Suprapubic skin (tissue), 3 donors: Measurements from ENCODE around the gene FRMD7.

ENCODE experiments used
- POLR2A ChIP-seq, 2 donors: fragments of 450-650 bp; IDR thresholded peaks; one replicate each; pipeline ENCODE4 v1.6.1; 2017; ENCODE audit warnings: antibody characterized with exemption in 2 of 2, mild to moderate bottlenecking in 2 of 2, moderate library complexity in 2 of 2
- TF ChIP-seq, protein P1 (sequence below), 2 donors: fragments of 200-600 bp in 1 of 2; fragments of 450-650 bp in 1 of 2; sonication (generic) in 1 of 2; IDR thresholded peaks; one replicate each; pipeline ENCODE4 v1.5.1; 2016 to 2019; ENCODE audit warnings: antibody characterized with exemption in 2 of 2, mild to moderate bottlenecking in 1 of 2, moderate library complexity in 1 of 2

DNA sequence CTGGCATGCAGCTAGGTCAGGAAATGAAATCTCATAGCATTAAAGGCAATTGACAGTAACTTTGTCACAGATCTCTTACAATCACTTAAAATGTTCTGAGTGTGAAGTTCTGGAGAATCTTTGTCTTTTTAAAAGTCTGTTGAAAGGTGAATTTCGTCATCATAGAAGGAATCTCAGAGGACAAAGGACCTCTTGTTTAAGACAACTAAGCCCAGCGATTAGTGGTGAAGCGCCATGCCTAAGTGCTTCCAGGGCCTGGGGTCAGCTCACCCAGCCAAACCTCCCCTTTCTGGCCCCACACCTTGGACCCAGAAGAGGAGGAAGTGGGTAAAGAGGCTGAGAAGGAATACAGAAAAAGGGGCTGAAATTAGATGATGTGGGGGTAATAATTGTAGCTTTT, 8.5 kb downstream of the FRMD7 start:
- TF ChIP-seq POLR2A (IDR thresholded peaks at IDR 0.05): no peak
- TF ChIP-seq, protein P1, sequence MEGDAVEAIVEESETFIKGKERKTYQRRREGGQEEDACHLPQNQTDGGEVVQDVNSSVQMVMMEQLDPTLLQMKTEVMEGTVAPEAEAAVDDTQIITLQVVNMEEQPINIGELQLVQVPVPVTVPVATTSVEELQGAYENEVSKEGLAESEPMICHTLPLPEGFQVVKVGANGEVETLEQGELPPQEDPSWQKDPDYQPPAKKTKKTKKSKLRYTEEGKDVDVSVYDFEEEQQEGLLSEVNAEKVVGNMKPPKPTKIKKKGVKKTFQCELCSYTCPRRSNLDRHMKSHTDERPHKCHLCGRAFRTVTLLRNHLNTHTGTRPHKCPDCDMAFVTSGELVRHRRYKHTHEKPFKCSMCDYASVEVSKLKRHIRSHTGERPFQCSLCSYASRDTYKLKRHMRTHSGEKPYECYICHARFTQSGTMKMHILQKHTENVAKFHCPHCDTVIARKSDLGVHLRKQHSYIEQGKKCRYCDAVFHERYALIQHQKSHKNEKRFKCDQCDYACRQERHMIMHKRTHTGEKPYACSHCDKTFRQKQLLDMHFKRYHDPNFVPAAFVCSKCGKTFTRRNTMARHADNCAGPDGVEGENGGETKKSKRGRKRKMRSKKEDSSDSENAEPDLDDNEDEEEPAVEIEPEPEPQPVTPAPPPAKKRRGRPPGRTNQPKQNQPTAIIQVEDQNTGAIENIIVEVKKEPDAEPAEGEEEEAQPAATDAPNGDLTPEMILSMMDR (IDR thresholded peaks at IDR 0.05): no peak
